Measurements from ENCODE around the gene GNA12. TPM values are rescaled to one million over a fixed set of nuclear protein-coding genes. Genes with fewer than 3 reads are reported as not detected.

The GNA12 gene
- total RNA-seq, 1 experiment from 2014 or later = 23.3 TPM

- Histone ChIP-seq H3K4me3 (ENCODE audit: insufficient read depth, low read depth, low read length) (no peak overlapping the region), H3K36me3 (replicated peaks; ENCODE audit: control insufficient read depth, insufficient read depth, low read length) (peaks cover 3% of the 10 kb centered on the region), H3K27me3 (ENCODE audit: control insufficient read depth, insufficient read depth, low read length) (no peaks in the 10 kb centered on the region)
- no peak for DNase-seq
Measured at GRCh38 chr7:2785071-2785500, 59.0 kb downstream of the GNA12 start.

- no peak for DNase-seq
- Histone ChIP-seq H3K27me3 (ENCODE audit: control insufficient read depth, insufficient read depth, low read length) (no peaks in the 10 kb centered on the region), H3K36me3 (replicated peaks; ENCODE audit: control insufficient read depth, insufficient read depth, low read length) (peaks cover 1% of the 10 kb centered on the region; the same call in 1 of the 2 replicates), H3K4me3 (ENCODE audit: insufficient read depth, low read depth, low read length) (no peak overlapping the region)
Measured at GRCh38 chr7:2782565-2782964, 61.5 kb downstream of the GNA12 start.

GRCh38 chr7:2782121-2782520 is 62.0 kb downstream of the GNA12 start:
- H3K27me3 ChIP-seq (ENCODE audit: control insufficient read depth, insufficient read depth, low read length) = no peaks in the 10 kb centered on the region
- no peak for DNase-seq
- no peak overlapping the region for H3K4me3 ChIP-seq (ENCODE audit: insufficient read depth, low read depth, low read length)
- H3K36me3 ChIP-seq (replicated peaks; ENCODE audit: control insufficient read depth, insufficient read depth, low read length) = peaks cover 1% of the 10 kb centered on the region; the same call in 1 of the 2 replicates

DNA sequence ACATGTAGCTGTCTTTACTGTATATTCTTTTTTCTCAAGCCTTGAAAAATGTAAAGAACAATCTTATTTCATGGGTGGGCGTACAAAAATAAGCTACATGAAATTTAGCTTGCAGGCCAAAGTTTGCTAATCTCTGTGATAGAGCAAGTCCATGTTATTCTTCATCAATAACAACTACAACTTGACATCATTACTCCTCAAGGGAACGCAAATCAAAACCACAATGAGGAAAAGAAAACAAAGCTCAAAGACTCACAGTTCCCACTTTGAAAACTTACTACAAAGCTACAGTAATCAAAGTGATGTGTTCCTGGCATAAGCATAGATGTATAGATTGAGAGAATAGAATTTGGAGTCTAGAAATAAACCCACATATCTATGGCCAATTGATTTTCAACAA is 62.5 kb downstream of the GNA12 start:
- no peaks in the 10 kb centered on the region for H3K27me3 ChIP-seq (ENCODE audit: control insufficient read depth, insufficient read depth, low read length)
- H3K36me3 ChIP-seq (replicated peaks; ENCODE audit: control insufficient read depth, insufficient read depth, low read length) = peaks cover 1% of the 10 kb centered on the region; the same call in 1 of the 2 replicates
- no peak overlapping the region for H3K4me3 ChIP-seq (ENCODE audit: insufficient read depth, low read depth, low read length)
- DNase-seq = no peak

GRCh38 chr7:2779051-2779450 is 65.1 kb downstream of the GNA12 start:
- Histone ChIP-seq H3K4me3 (ENCODE audit: insufficient read depth, low read depth, low read length) (no peak overlapping the region), H3K36me3 (replicated peaks; ENCODE audit: control insufficient read depth, insufficient read depth, low read length) (no peaks in the 10 kb centered on the region; the same call in none of the 2 replicates), H3K27me3 (ENCODE audit: control insufficient read depth, insufficient read depth, low read length) (no peaks in the 10 kb centered on the region)
- no peak for DNase-seq

DNA sequence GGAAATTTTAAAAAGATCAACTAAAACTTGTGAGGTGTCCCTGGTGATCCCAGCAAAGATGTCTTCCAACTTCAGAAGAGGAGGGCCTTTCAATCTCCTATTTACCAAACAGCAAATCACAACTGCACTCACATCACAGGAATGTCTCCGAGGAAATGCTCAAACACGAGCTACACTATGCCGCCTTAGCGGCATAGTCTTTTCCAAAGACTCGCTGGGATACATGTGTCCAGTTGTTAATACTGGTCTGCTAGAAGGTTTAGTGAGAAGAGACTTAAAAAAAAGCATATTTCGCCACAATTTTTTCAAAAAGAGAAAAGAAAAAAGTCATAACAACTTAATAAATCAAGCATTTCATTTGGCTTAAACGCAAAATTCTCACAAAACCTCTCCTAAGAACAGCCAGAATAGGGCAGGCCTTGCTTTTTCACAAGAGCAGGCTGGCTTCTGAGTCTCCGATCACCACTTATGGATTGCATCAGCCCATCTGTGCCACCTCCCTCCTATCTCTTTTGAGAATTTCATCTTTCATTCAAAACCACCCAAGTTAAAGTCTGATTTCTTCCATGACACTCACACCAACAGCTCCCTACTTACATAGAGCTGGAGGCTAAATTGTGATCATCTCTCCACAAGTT is 66.1 kb downstream of the GNA12 start:
- H3K4me3 ChIP-seq (ENCODE audit: insufficient read depth, low read depth, low read length) = no peak overlapping the region
- peaks cover 1% of the 10 kb centered on the region for H3K36me3 ChIP-seq (replicated peaks; ENCODE audit: control insufficient read depth, insufficient read depth, low read length)
- H3K27me3 ChIP-seq (ENCODE audit: control insufficient read depth, insufficient read depth, low read length) = no peaks in the 10 kb centered on the region
- DNase-seq = no peak

- peaks cover 1% of the 10 kb centered on the region for H3K36me3 ChIP-seq (replicated peaks; ENCODE audit: control insufficient read depth, insufficient read depth, low read length)
Measured at GRCh38 chr7:2776401-2776800, 67.7 kb downstream of the GNA12 start.

DNA sequence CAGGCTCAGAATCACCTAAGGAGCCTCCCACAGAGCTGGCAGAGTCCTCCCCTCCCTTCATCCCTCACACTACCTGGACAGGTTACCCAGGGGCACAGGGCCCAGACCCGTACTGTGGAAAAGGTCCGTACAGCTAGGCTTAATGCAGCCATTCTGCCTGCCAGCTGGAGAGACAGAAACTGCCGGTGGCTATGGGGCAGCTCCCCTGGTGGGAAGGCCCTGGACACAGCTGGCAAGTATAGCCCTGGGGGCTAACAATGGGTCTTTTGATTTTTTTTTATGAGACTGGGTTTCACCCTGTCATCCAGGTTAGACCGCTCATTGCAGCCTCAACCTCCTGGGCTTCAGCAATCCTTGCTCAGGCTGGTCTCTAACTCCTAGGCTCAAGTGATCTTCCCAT is 68.3 kb downstream of the GNA12 start:
- Histone ChIP-seq H3K36me3 (replicated peaks; ENCODE audit: control insufficient read depth, insufficient read depth, low read length) (peaks cover 1% of the 10 kb centered on the region), H3K4me3 (ENCODE audit: insufficient read depth, low read depth, low read length) (no peak overlapping the region)
- DNase-seq = no peak

More at GRCh38 chr7:2776401-2776800, 67.7 kb downstream of the GNA12 start:
- Histone ChIP-seq H3K27me3 (ENCODE audit: control insufficient read depth, insufficient read depth, low read length) (no peaks in the 10 kb centered on the region), H3K4me3 (ENCODE audit: insufficient read depth, low read depth, low read length) (no peak overlapping the region)
- no peak for DNase-seq

DNA sequence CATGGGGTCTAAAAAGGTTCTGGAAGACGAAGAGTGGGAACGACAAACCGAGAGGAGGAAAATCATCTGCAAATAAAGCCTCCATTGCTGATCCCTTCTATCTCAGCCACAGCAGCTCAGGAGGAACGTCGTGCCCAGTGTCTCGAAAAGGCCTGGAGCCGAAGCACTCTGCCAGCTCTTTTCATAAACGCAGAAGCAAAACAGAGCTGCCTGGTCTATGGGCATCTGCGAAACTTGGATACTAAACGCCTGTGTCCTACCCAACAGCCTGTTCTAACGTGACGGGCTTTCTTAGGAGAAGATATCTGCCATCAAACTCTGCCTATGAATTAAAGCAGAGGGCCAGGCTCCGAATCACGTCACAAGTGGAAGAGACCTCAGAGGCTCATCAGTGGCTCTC is 68.7 kb downstream of the GNA12 start:
- no peak overlapping the region for H3K4me3 ChIP-seq (ENCODE audit: insufficient read depth, low read depth, low read length)
- no peak for DNase-seq
- no peaks in the 10 kb centered on the region for H3K27me3 ChIP-seq (ENCODE audit: control insufficient read depth, insufficient read depth, low read length)
- peaks cover 1% of the 10 kb centered on the region for H3K36me3 ChIP-seq (replicated peaks; ENCODE audit: control insufficient read depth, insufficient read depth, low read length)

More for the DNA sequence above, 68.3 kb downstream of the GNA12 start:
- H3K27me3 ChIP-seq (ENCODE audit: control insufficient read depth, insufficient read depth, low read length) = no peaks in the 10 kb centered on the region

DNA sequence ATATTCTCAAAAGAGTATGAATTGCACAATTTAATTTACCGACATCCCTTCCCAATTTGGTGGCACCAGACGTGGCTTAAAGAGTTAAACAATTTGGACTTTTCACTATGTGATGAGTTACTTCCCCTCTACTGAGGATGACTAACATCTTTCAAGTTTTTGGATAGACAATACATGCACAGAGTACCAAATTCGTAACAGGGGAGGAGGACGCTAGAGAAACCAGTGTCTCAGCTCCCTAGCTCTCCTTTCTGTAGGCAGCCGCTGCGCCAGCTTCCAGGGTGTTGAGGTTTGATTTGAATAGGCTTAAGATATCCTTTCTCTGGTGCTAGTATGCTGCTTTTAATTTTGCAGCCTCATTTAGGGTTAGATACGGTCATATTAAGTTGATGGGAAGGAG is 69.2 kb downstream of the GNA12 start:
- Histone ChIP-seq H3K4me3 (ENCODE audit: insufficient read depth, low read depth, low read length) (no peak overlapping the region), H3K36me3 (replicated peaks; ENCODE audit: control insufficient read depth, insufficient read depth, low read length) (peaks cover 1% of the 10 kb centered on the region)
- no peak for DNase-seq

GRCh38 chr7:2774280-2774679 is 69.8 kb downstream of the GNA12 start:
- Histone ChIP-seq H3K36me3 (replicated peaks; ENCODE audit: control insufficient read depth, insufficient read depth, low read length) (peaks cover 1% of the 10 kb centered on the region), H3K27me3 (ENCODE audit: control insufficient read depth, insufficient read depth, low read length) (no peaks in the 10 kb centered on the region), H3K4me3 (ENCODE audit: insufficient read depth, low read depth, low read length) (no peak overlapping the region)
- no peak for DNase-seq

More for the DNA sequence above, 69.2 kb downstream of the GNA12 start:
- H3K27me3 ChIP-seq (ENCODE audit: control insufficient read depth, insufficient read depth, low read length) = no peaks in the 10 kb centered on the region

GRCh38 chr7:2773608-2774007 is 70.5 kb downstream of the GNA12 start:
- Histone ChIP-seq H3K27me3 (ENCODE audit: control insufficient read depth, insufficient read depth, low read length) (no peaks in the 10 kb centered on the region), H3K4me3 (ENCODE audit: insufficient read depth, low read depth, low read length) (no peak overlapping the region), H3K36me3 (replicated peaks; ENCODE audit: control insufficient read depth, insufficient read depth, low read length) (peaks cover 1% of the 10 kb centered on the region)
- no peak for DNase-seq

DNA sequence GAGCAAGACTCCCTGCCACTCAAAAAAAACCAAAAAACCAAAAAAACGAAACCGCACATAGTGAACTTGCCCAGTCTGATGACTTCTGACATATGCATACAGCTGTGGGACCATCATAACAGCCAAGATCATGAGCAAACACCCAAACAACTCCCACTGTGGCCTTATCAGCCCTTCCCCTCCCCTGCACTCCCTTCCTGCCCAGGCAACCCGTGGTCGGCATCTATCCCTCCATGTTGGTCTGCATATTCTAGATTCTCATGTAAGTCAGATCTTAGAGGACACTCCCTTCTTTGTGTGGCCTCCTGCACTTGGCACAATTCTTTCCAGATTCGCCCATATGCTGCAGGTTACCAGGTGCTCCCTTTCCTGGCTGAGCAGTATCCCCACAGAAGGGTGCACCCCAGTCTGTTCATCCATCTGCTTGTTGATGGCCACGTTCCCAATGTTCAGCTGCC is 72.8 kb downstream of the GNA12 start:
- H3K27me3 ChIP-seq (ENCODE audit: control insufficient read depth, insufficient read depth, low read length) = no peaks in the 10 kb centered on the region
- DNase-seq = no peak
- peaks cover 1% of the 10 kb centered on the region for H3K36me3 ChIP-seq (replicated peaks; ENCODE audit: control insufficient read depth, insufficient read depth, low read length)
- no peak overlapping the region for H3K4me3 ChIP-seq (ENCODE audit: insufficient read depth, low read depth, low read length)

- Histone ChIP-seq H3K36me3 (replicated peaks; ENCODE audit: control insufficient read depth, insufficient read depth, low read length) (peaks cover 2% of the 10 kb centered on the region; the same call in 1 of the 2 replicates), H3K4me3 (ENCODE audit: insufficient read depth, low read depth, low read length) (no peak overlapping the region), H3K27me3 (ENCODE audit: control insufficient read depth, insufficient read depth, low read length) (no peaks in the 10 kb centered on the region)
- DNase-seq = no peak
Measured at GRCh38 chr7:2764621-2765020, 79.5 kb downstream of the GNA12 start.

DNA sequence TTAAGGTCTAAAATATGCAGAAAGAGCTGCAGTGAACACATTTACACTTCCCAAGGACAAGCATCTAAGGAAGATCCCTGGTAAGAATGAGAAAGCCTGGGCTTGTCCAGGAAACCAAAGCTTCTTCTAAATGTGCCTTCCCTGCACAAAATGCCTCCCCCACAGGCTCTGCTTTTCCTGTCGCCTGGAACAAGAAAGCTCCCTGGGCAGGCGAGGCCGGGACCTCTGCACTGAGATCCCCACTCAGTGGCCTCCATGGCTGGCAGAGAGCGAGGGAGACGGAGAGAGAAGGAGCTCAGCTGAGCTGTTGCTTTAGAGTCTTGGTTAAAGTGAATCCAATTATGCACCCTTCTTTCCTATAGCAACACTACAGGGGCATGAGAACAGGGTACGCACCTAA is 80.5 kb downstream of the GNA12 start:
- H3K27me3 ChIP-seq (ENCODE audit: control insufficient read depth, insufficient read depth, low read length) = no peaks in the 10 kb centered on the region
- H3K4me3 ChIP-seq (ENCODE audit: insufficient read depth, low read depth, low read length) = no peak overlapping the region
- peaks cover 2% of the 10 kb centered on the region; the same call in 1 of the 2 replicates for H3K36me3 ChIP-seq (replicated peaks; ENCODE audit: control insufficient read depth, insufficient read depth, low read length)
- DNase-seq = no peak
